ENCODE measurements around the gene ETV6. TPM values are rescaled to one million over a fixed set of nuclear protein-coding genes. Genes with fewer than 3 reads are reported as not detected.

Gene ETV6
- total and polyA plus RNA-seq, 2 of the 8 experiments (the other 6 are each of a cell fraction or from before 2014, with no cell fraction given) = 5.5 to 23.9 TPM

DNA sequence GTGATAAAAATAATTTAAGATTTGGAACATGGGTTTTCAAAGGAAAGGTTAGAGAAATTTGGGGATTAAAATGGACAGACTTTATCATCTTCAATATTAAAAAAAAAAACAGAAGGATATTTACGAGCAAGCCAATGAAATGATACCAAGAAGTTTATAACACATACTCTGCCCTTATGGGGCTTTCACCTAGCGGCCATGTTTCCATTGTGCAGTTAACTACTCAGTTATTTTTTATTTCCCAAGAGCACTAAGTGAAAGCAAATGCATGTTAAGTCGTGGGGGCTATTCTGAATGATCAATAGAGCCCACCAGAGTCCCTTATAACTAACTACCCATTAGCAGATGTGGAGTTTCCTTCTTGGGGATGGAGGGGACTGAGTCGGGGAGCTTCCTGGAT, 53.9 kb downstream of the ETV6 start:
- no peak overlapping the region for H2BK20ac ChIP-seq (ENCODE audit: low read length)
- no peak overlapping the region for H4K5ac ChIP-seq (ENCODE audit: insufficient read length, low read depth, low read length)
- FAIRE-seq = no peak
- H3K9ac ChIP-seq (replicated peaks in 1 of 4; ENCODE audit: extremely low read depth in 1 of 4, low read depth in 3 of 4, low read length in 3 of 4) = no peak overlapping the region
- H3K14ac ChIP-seq (ENCODE audit: insufficient read length) = no peak overlapping the region
- H3K23ac ChIP-seq (ENCODE audit: insufficient read length) = no peak overlapping the region
- no peaks in the 10 kb centered on the region for H3K9me3 ChIP-seq (ENCODE audit: insufficient read depth in 2 of 2, low read depth in 1 of 2, low read length in 1 of 2)
- no peak overlapping the region for H3K56ac ChIP-seq (replicated peaks; ENCODE audit: insufficient read length, low read depth, low read length)
- no peak overlapping the region for H3K18ac ChIP-seq (ENCODE audit: extremely low read depth, low read length)
- 91% methylated on average over 4 of the region's 4 CpGs; no CpG with 5 or more reads in 1 of the 2 experiments for WGBS, 2 experiments (ENCODE audit: extremely low coverage in 1 of 2, insufficient coverage in 1 of 2, insufficient read length in 1 of 2, insufficient replicate concordance in 2 of 2, low coverage in 1 of 2, low lambda C conversion rate in 2 of 2, missing lambda C conversion rate in 1 of 2)
- peaks cover 7% of the 10 kb centered on the region; the same call in 1 of the 2 replicates for H3K79me1 ChIP-seq (ENCODE audit: low read depth, low read length)
- no peaks in the 10 kb centered on the region for H3K36me3 ChIP-seq (ENCODE audit: control insufficient read depth in 2 of 4, insufficient read depth in 4 of 4, low read length in 3 of 4)
- H3K27ac ChIP-seq (ENCODE audit: low read depth, low read length) = no peak overlapping the region
- POLR2A ChIA-PET (ENCODE audit: partially characterized antibody) = no interaction called here
- H2AFZ ChIP-seq (ENCODE audit: low read length) = no peak overlapping the region
- no peaks in the 10 kb centered on the region for H3K27me3 ChIP-seq (replicated peaks in 1 of 4; ENCODE audit: control insufficient read depth in 3 of 4, extremely low read depth in 1 of 4, insufficient read depth in 3 of 4, low read length in 3 of 4)
- H3K4me2 ChIP-seq (ENCODE audit: insufficient read depth in 1 of 2, low read depth in 2 of 2, low read length in 2 of 2) = no peak overlapping the region
- H2BK120ac ChIP-seq (replicated peaks; ENCODE audit: low read depth, low read length) = no peak overlapping the region
- no peaks in the 10 kb centered on the region for H3K79me2 ChIP-seq (ENCODE audit: control insufficient read depth in 1 of 2, insufficient read depth in 2 of 2, low read length in 2 of 2)
- no peak overlapping the region for H2BK15ac ChIP-seq (ENCODE audit: low read length)
- DNase-seq (ENCODE audit: low read depth in 1 of 2, low spot score in 2 of 2) = no peak
- H2AK5ac ChIP-seq (ENCODE audit: low read depth, low read length) = no peak overlapping the region
- CTCF ChIA-PET (ENCODE audit: partially characterized antibody) = no interaction called here
- H3K4me3 ChIP-seq (ENCODE audit: extremely low read depth in 1 of 4, insufficient read depth in 2 of 4, low read depth in 3 of 4, low read length in 4 of 4) = no peak overlapping the region
- no peak overlapping the region for H2BK12ac ChIP-seq (ENCODE audit: low read depth, low read length)
- H3K23me2 ChIP-seq (ENCODE audit: low read depth, low read length) = no peaks in the 10 kb centered on the region
- H4K91ac ChIP-seq (replicated peaks; ENCODE audit: insufficient read length, low read length) = no peak overlapping the region
- no peak for TF ChIP-seq RAD21 (IDR thresholded peaks at IDR 0.05 in 1 of 2, conservative IDR thresholded peaks at IDR 0.05 in 1 of 2; ENCODE audit: low read depth in 2 of 2, low read length in 2 of 2)
- TF ChIP-seq SP2 (IDR thresholded peaks at IDR 0.05; ENCODE audit: low read length) = no peak
- no peak for TF ChIP-seq CREB1 (IDR thresholded peaks at IDR 0.05)
- no peak for TF ChIP-seq MAFK (IDR thresholded peaks at IDR 0.05; ENCODE audit: low read depth, low read length)
- no peak for TF ChIP-seq ASH2L (IDR thresholded peaks at IDR 0.05; ENCODE audit: low read length)
- no peak for TF ChIP-seq JUND (IDR thresholded peaks at IDR 0.05; ENCODE audit: low read length)
- no peak for TF ChIP-seq RFX5 (IDR thresholded peaks at IDR 0.05; ENCODE audit: borderline replicate concordance, low read depth, low read length)
- TF ChIP-seq SUZ12 (IDR thresholded peaks at IDR 0.05; ENCODE audit: low read length) = no peak
- no peak for TF ChIP-seq CBX5 (IDR thresholded peaks at IDR 0.05; ENCODE audit: low read depth, low read length)
- no peak overlapping the region for H3K4ac ChIP-seq (replicated peaks; ENCODE audit: insufficient read length, low read depth, low read length)
- H2BK5ac ChIP-seq (ENCODE audit: low read depth, low read length) = no peak overlapping the region
- H3K4me1 ChIP-seq (replicated peaks in 1 of 4; ENCODE audit: control insufficient read depth in 3 of 4, insufficient read depth in 4 of 4, low read length in 3 of 4) = peaks cover 0 to 18% (median 4%) of the 10 kb centered on the region in 4 experiments; a peak in 4 of 7 replicates
- H4K8ac ChIP-seq (ENCODE audit: extremely low read depth, insufficient read depth, low read length) = no peak overlapping the region
- H4K20me1 ChIP-seq (replicated peaks in 1 of 2; ENCODE audit: control insufficient read depth in 1 of 2, insufficient read depth in 2 of 2, low read length in 2 of 2) = peaks cover 0 to under 1% of the 10 kb centered on the region in 2 experiments

All from H1 (cell line).